Neutrophil (primary cell): ENCODE measurements around the gene RNF169.

Source experiments
- H3K27ac ChIP-seq: fragments of 200-600 bp; sonication (generic); 2 replicates; pipeline ENCODE4 v1.5.1; 2016; ENCODE audit warnings: mild to moderate bottlenecking, moderate library complexity
- H3K27me3 ChIP-seq: fragments of 200-600 bp; sonication (generic); 2 replicates; pipeline ENCODE4 v1.6.0; 2016; ENCODE audit warnings: mild to moderate bottlenecking
- H3K36me3 ChIP-seq: fragments of 200-600 bp; sonication (generic); 2 replicates; pipeline ENCODE4 v1.5.1; 2017
- H3K4me1 ChIP-seq, 2 experiments: fragments of 200-600 bp in 1 of 2; sonication (generic) in 1 of 2; 1 replicate in 1 of 2; 2 replicates in 1 of 2; pipeline versions ENCODE4 v1.5.1 to v1.6.1; 2013 to 2016; ENCODE audit warnings: low read depth in 1 of 2, low read length in 1 of 2, mild to moderate bottlenecking in 1 of 2, moderate library complexity in 1 of 2; ENCODE audit not compliant: control insufficient read depth in 1 of 2, insufficient read depth in 1 of 2
- H3K4me3 ChIP-seq, 2 experiments: fragments of 200-600 bp in 1 of 2; sonication (generic) in 1 of 2; 1 replicate in 1 of 2; 2 replicates in 1 of 2; pipeline ENCODE4 v1.5.1; 2013 to 2016; ENCODE audit warnings: low read depth in 1 of 2, low read length in 1 of 2, mild to moderate bottlenecking in 1 of 2, moderate library complexity in 1 of 2
- H3K9me3 ChIP-seq: fragments of 200-600 bp; sonication (generic); 2 replicates; pipeline ENCODE4 v1.5.1; 2016
- CTCF ChIP-seq: fragments of 200-600 bp; sonication (generic); IDR thresholded peaks from 2 replicates; pipeline ENCODE4 v1.5.1; 2016; ENCODE audit warnings: antibody characterized with exemption

Gene RNF169

GRCh38 chr11:74826901-74827300 is 78.3 kb downstream of the RNF169 start:
- TF ChIP-seq CTCF = no peak
- no peaks in the 10 kb centered on the region for H3K27me3 ChIP-seq
- no peaks in the 10 kb centered on the region for H3K36me3 ChIP-seq
- H3K4me1 ChIP-seq = no peaks in the 10 kb centered on the region
- no peaks in the 10 kb centered on the region for H3K9me3 ChIP-seq
- H3K4me3 ChIP-seq = no peak overlapping the region
- H3K27ac ChIP-seq = no peak overlapping the region

- Histone ChIP-seq H3K4me1 (no peaks in the 10 kb centered on the region), H3K9me3 (no peaks in the 10 kb centered on the region), H3K27ac (no peak overlapping the region), H3K36me3 (peaks cover 75% of the 10 kb centered on the region), H3K4me3 (no peak overlapping the region), H3K27me3 (no peaks in the 10 kb centered on the region)
- TF ChIP-seq CTCF = no peak
Observed at GRCh38 chr11:74837191-74837590, 88.5 kb downstream of the RNF169 start.

GRCh38 chr11:74838188-74838587 is 89.5 kb downstream of the RNF169 start:
- TF ChIP-seq CTCF = no peak
- no peaks in the 10 kb centered on the region for H3K4me1 ChIP-seq
- no peaks in the 10 kb centered on the region for H3K9me3 ChIP-seq
- no peak overlapping the region for H3K4me3 ChIP-seq
- H3K36me3 ChIP-seq = peaks cover 81% of the 10 kb centered on the region
- H3K27me3 ChIP-seq = no peaks in the 10 kb centered on the region
- H3K27ac ChIP-seq = no peak overlapping the region

- Histone ChIP-seq H3K9me3 (no peaks in the 10 kb centered on the region), H3K4me3 (no peak overlapping the region), H3K27me3 (no peaks in the 10 kb centered on the region), H3K36me3 (peaks cover 84% of the 10 kb centered on the region), H3K27ac (no peak overlapping the region), H3K4me1 (no peaks in the 10 kb centered on the region)
- no peak for TF ChIP-seq CTCF
Observed at GRCh38 chr11:74839446-74839845, 90.8 kb downstream of the RNF169 start.

- peaks cover 84% of the 10 kb centered on the region for H3K36me3 ChIP-seq
- TF ChIP-seq CTCF = no peak
- no peak overlapping the region for H3K4me3 ChIP-seq
- no peaks in the 10 kb centered on the region for H3K27me3 ChIP-seq
- no peaks in the 10 kb centered on the region for H3K4me1 ChIP-seq
- peak overlapping the region; percentile 4 for H3K27ac ChIP-seq
- H3K9me3 ChIP-seq = no peaks in the 10 kb centered on the region
Observed at GRCh38 chr11:74839971-74840370, 91.3 kb downstream of the RNF169 start.

GRCh38 chr11:74840486-74840885 is 91.8 kb downstream of the RNF169 start:
- peak overlapping the region; percentile 4 for H3K27ac ChIP-seq
- H3K4me1 ChIP-seq = no peaks in the 10 kb centered on the region
- no peak for TF ChIP-seq CTCF
- H3K9me3 ChIP-seq = no peaks in the 10 kb centered on the region
- peaks cover 84% of the 10 kb centered on the region for H3K36me3 ChIP-seq
- H3K4me3 ChIP-seq = no peak overlapping the region
- H3K27me3 ChIP-seq = no peaks in the 10 kb centered on the region
